Caki2 (cell line): ENCODE results near the gene GLE1. TPM values are rescaled to one million over a fixed set of nuclear protein-coding genes. Genes with fewer than 3 reads are reported as not detected.
"Not testable (repeated sequence)": the region's sequence is repeated elsewhere in the genome, so short reads cannot be mapped to it uniquely, and the experiment has no call there.

Source experiments
- DNase-seq: peaks from one replicate; pipeline ENCODE4 v3.0.0-alpha.2; 2015; ENCODE audit warnings: low read depth
- in situ Hi-C: cut with HindIII; loops from 2 replicates; pipeline ENCODE4 v1.10.0; 2016; ENCODE audit warnings: low sequenced_read_pairs, low pct_unique_long_range_greater_than_20kb, mixed read lengths
- total RNA-seq: library from RNA; depleted of rRNA; stranded (reverse); fragments of >200 nt; shearing (Covaris generic); gene quantifications from 2 replicates; pipeline ENCODE4 v1.2.3, GENCODE V29; 2014; ENCODE audit warnings: low replicate concordance

GLE1 gene
- total RNA-seq, 1 experiment from 2014 or later, result 42.4 TPM

DNA sequence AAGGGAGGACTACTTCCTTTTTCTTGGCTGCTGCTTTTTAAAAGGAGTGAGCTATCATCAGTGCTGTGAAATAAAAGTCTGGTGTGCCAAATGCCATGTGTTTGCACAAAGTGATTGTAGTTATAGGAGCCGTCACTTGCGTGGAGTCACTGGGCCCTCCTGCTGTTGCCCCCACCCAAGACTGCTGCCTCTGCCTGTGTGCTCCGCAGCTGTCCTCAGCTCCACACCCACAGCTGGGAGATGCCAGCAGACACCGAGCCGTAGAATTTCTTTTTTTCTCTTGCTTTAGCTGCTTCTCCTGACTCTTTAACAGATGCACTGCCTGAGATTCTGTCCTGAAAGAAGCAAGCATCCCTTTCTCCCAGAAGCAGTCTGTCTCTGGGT lies 9.8 kb upstream of the GLE1 start:
- in situ Hi-C loops, result no loop called here
- DNase-seq, result no peak

DNA sequence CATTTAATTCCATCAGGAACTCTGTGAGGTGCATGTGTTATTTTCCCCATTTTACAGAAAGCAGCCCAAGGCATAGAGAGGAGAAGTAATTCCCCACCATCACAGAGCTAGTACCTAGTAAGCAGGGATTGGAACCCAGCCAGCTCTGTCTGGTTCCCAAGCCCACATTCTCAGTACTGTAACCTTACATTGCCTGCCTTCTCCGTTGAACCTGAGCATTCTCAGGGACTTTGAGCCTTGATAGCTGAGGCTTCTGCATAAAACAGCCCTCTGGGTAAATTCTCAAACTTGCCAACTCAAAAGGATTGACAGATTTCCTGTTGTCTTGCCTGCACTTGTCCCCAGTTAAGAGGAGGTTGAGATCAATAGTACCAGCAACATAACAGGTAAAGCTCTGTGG lies 9.2 kb upstream of the GLE1 start:
- no peak for DNase-seq
- in situ Hi-C loops, result no loop called here

DNA sequence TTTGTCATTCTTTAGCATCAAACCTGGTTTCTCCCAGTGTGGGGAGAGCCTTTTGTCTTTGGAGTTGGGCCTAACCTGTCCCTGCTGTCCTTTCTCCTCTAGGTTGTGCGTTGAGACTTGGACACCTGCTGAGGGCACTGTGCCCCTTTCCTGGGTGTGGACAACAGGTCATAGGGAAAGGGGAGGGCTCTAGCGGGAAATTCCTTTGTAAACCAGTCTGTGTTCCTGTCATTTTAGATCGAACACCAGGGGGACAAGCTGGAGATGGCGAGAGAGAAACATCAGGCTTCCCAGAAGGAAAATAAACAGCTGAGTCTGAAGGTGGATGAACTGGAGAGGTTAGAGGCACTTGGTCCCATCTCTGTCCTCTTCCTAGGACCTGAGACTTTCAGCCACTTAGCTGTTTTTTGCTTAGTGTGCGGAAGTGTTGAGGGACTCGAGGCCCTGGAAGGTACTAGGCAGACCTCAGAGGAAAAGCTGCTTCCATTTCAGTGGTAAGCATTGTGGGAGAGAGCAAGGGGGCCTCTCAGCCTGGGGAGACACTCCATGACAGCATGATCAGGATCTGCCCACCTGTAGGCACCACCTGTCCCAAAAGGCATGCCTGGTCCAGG lies 8.6 kb upstream of the GLE1 start:
- in situ Hi-C loops, result no loop called here
- no peak for DNase-seq

DNA sequence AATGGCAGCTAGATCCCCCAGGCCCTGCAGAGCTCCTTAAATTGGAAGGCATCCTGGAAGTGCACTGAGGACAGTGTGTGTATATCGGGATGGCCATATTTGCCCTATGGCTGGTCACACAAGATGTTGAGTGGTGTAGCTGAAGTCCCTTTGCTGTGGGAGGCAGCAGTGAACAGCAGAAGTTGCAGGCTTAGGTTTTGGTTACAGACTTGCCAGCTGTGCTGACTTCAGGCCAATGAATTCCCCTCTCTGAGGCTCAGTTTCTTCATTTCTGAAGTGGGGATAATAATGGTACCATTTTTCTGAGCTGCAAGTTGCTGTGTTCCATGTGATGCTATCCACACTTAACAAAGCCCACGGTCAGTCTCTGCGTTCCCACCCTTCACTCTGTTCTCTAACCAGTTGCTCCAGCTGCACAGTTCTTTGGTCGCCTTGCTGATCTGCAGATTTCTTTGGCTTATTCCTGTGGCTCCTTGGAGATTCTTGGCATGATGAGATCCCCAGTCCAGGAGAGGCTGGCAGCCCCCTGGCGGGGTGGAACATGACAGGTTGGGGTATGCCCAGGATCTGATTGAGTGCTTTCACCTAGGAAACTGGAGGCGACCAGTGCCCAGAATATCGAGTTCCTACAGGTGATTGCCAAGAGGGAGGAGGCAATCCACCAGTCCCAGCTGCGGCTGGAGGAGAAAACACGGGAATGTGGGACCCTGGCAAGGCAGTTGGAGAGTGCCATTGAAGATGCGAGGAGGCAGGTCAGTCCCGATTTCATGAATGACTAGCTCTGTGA lies 6.5 kb upstream of the GLE1 start:
- in situ Hi-C loops, result no loop called here
- no peak for DNase-seq

DNA sequence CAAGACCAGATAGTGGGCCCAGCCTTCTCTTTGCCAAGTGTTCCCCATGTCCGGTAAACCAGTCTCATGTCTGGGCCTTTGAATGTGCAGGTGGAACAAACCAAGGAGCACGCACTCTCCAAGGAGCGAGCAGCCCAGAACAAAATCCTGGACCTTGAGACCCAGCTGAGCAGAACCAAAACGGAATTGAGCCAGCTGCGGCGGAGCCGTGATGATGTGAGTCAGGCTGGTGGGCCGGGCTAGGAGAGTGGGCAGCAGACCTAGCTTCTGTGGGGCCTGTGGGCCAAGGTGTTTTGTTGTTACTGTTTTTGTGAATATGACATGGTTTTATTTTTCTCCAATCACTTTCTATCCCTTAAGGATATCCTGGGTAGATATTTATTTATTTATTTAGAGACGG lies 5.6 kb upstream of the GLE1 start:
- DNase-seq, result no peak
- in situ Hi-C loops, result no loop called here

DNA sequence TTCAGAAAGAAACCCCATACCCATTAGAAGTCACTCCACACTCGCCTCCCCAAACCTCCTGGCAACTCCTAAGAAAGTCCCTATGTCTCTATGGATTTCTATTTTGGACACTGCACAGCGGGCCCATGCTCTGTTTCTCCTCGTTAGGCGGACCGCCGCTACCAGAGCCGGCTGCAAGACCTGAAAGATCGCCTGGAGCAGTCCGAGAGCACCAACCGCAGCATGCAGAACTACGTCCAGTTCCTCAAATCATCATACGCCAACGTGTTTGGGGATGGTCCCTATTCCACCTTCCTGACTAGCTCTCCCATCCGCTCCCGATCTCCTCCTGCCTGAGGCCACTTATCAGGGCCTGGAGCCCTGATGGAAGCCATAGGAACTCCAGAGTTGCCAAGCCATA lies 4.6 kb upstream of the GLE1 start:
- no peak for DNase-seq
- in situ Hi-C loops, result no loop called here

DNA sequence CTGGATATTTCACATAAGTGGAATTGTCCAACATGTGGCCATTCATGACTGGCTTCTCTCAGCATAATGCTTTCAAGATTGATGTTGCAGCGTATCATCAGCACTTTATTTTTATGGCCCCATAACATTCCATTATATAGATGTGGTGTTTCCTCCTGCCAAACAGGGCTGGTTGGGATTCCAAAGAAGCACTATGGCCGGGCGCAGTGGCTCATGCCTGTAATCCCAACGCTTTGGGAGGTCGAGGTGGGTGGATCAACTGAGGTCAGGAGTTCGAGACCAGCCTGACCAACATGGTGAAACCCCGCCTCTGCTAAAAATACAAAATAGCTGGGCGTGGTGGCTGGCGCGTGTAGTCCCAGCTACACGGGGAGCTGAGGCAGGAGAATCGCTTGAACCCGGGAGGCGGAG lies 1.1 kb upstream of the GLE1 start:
- in situ Hi-C loops, DNase-seq: not testable (repeated sequence)

DNA sequence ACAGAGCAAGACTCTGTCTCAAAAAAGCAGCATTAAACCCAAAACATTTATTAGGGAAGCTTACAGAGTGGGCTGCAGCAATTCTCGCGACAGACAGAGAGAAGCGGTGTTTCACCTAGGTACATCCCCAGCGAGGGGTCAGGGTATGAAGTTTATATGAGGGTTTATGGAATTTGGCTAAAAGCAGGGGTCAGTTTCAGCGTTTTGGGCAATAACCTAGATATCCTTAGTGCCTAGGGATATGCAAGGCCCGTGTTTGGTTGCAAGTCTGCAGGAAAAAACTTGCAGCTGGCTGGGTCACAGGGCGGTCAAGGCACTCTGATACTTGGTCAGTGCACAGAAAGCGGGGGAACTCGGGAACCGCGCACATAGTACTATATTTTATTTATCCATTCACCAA lies 649 bp upstream of the GLE1 start:
- in situ Hi-C loops, result no loop called here
- no peak for DNase-seq

DNA sequence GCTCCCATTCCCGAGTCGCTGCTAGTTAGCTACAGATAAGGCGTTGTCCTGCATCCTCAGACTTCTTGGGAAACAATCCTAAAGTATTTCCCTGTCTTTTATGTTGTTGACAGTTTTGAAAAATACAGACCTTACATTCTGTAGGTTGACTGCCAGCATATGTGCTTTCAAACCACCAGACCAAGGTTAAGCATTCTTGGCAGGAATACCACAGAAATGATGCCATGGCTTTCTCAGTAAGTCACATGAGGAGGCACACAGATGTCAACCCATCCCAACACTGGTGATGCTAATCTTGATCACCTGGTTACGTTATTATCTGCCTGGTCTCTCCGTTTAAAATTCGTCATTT lies 871 bp downstream of the GLE1 start:
- no peak for DNase-seq
- in situ Hi-C loops, result no loop called here

DNA sequence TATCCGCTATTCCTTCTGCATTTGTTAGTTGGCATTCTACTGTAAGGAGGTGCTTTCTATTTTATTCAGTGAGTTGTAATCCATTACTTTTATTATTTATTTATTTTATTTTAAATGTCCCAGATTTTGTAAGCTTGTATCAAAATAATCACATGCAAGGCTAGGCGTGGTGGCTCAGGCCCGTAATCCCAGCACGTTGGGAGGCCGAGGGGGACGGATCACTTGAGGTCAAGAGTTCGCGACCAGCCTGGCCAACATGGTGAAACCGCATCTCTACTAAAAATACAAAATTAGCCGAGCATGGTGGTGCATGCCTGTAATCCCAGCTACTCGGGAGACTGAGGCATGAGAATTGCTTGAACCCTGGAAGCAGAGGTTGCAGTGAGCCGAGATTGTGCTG lies 1.4 kb downstream of the GLE1 start:
- in situ Hi-C loops, DNase-seq: not testable (repeated sequence)

DNA sequence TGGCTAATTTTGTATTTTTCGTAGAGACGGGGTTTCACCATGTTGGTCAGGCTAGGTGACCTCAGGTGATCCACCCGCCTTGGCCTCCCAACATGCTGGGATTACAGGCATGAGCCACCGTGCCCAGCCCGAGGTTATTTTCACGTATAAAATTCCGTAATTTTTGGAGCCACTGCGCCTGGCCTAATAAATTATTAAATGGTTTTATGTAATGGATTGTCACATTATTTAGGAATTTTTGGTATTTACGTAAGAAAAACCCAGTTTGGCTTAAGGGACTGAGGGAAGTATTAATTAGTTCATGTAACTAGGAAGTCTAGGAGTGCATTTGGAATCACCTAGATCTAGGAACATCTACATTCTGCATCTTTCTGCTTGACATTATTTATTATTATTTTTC lies 8.3 kb downstream of the GLE1 start:
- DNase-seq, result no peak
- in situ Hi-C loops, result no loop called here

DNA sequence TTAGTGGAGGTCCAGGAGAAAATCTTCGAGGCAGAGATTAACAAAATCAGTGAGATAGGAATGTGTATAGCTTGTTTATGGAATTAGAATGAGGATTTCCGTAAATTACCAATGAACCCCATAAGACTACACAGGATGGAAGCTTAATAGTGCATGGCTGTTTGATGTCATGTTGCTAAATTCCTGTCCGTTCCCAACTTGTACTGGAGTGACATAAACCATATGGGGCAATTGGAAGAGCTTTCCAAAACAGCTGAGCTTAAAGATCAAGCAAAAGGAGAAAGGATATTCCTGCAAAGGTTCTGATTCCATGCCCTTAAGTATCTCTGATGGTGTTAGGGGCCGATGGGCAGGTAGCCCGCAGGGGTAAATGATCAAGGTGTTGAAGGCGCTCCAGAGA lies 17.4 kb downstream of the GLE1 start:
- in situ Hi-C loops, result no loop called here
- DNase-seq, result no peak

DNA sequence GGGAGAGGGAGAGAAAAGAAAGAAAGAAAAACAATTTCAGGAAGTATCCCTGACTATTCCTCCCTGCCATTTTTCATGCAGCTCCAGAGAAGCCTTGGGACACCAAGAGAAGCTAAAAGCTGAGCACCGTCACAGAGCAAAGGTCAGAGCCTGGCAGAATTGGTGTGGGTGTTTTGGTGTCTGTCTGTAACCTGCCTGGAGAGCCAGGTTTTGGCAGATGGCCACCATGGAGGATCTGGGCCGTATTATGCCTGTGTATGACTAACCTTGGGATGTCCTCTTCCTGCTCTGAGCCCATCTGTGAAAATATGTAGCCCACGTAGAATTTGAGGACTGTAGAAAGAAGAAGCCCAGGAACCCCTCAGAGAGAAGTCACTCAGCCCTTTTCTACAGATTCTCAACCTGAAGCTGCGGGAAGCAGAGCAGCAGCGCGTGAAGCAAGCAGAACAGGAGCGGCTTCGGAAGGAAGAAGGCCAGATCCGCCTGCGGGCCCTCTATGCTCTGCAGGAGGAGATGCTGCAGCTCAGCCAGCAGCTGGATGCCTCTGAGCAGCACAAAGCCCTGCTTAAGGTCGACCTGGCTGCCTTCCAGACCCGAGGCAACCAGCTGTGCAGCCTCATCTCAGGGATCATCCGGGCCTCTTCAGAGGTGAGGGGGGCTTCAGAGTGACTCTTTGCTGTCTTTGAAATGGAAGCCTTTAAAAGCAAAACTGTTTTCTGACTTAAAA lies 18.8 kb downstream of the GLE1 start:
- in situ Hi-C loops, result no loop called here
- DNase-seq, result no peak

DNA sequence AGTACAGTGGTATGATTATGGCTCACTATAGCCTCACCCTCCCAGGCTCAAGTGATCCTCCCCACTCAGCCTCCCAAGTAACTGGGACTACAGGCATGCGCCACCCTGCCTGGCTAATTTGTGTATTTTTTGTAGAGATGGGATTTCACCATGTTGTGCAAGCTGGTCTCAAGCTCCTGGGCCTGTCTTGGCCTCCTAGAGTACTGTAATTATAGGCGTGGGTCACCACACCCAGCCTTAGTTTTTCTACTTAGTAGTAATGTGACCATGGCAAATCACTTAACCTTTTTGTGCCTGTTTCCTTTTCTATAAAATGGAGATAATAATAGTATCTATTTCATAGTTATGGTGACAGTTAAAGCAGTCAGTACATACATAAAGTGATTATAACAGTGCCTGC lies 22.2 kb downstream of the GLE1 start:
- in situ Hi-C loops, result no loop called here
- DNase-seq, result no peak

DNA sequence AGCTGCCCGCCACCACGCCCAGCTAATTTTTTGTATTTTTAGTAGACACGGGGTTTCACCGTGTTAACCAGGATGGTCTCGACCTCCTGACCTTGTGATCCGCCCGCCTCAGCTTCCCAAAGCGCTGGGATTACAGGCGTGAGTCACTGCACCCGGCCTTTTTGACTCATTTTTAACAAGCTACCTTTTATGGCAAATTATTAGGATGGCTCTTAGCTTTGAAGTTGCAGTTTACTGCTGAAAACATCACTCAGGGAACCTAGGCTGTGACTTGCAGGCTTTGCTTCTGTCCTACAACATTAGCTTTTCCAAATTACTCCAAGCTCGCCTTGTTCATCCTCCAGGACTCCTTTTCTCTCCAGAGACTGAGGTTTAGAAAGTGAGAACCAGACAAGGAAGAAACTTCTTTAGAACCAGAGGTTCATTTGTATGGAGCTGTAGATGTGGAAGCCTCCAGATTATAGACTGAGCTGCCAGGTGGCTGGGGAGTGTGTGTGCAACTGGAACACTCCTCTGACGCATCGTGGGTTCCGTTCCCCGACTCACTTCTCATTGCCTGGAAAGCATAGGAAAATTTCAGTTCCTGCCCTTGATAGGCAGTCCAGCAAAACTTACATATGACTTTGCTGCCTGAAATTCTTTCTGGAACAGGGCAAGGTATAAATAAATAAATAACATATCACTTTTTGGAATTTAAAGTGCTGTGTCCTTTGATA lies 24.1 kb downstream of the GLE1 start:
- DNase-seq, result no peak
- in situ Hi-C loops, result no loop called here

DNA sequence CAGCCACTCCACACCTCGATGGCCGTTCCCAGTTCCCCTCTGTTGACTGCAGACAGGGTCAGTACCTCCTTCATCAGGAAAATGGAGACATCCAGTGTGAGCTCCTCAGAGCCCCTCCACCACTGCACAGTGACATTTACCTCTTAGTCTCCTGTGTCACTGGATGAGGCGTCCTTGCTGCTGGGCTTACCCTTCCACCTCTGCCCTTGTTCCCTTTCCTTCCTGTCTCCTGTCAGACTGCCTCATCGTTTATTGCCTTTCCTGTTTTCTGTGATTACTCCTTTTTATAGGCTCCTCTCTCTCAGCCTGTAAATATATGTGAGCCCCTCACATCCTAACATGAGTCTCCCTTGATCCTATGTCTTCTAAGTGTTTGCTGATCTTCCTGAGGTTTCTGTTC lies 24.7 kb downstream of the GLE1 start:
- no peak for DNase-seq
- in situ Hi-C loops, result no loop called here

DNA sequence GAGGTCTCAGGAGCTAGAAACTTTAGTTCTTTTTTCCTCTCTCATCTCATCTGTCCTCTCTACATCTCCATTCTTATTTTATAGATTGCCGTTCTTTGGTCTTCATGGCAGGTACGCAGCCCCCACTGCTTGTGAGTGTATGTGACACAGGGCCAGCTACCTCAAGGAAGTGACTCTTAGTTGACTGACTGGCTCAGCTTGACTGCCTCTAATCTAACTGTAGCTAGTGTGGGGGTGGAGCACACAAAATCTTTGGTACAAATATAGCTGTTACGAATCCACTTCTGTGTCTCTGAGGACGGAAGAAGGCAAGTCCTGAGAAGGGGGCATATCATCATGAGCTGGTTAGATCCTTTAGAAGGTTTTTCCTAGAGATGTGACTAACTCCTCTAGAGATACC lies 28.1 kb downstream of the GLE1 start:
- DNase-seq, result no peak
- in situ Hi-C loops, result no loop called here

DNA sequence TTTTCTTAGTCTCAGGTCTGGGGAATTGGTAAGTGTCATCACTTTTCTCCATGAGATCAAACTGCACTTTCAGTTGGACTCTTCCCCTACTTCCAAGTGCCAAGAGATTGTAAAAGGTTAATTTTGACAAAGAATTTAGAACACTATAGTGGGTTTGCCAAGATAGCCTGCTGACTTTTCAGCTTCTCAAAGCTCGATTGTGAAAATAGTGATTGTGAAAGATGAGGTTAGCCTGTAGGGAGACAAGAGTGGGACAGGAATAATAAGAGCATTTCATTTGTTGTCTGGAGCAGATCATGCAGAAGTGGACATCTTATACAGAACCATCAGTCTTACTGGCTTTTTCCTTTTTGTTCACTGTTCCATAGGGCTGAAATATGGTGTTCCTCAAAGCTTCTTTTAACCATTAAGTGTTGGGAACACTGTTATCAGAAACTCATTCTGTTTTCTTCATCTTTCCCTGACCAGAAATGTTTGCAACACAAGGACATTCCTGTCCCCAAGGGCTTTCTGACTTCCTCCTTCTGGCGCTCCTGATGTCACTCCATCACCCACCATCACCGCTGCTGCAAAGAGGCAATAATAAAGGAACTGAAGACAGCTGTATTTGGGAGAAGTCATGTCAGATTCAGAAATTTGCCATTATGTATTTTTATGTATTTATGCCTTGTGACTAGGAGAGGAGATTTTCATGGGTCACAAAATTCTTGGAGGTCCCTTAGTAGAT lies 36.3 kb downstream of the GLE1 start:
- in situ Hi-C loops, result no loop called here
- no peak for DNase-seq
